ENCODE results near the gene CLIC4. TPM values are rescaled to one million over a fixed set of nuclear protein-coding genes. Genes with fewer than 3 reads are reported as not detected.

The CLIC4 gene
- total and polyA plus RNA-seq, 9 of the 15 experiments (the other 6 are each of a cell fraction or from before 2014, with no cell fraction given): 16.0 to 67.5 (median 38.4) TPM

- TF ChIP-seq ETS1 (conservative IDR thresholded peaks at IDR 0.05; ENCODE audit: control insufficient read depth, low read depth, low read length): no peak
- TF ChIP-seq TARDBP (IDR thresholded peaks at IDR 0.05): no peak
- TF ChIP-seq MTA2 (IDR thresholded peaks at IDR 0.05; ENCODE audit: low read depth): no peak
- 0 out of 2 replicates have a peak, but pooled peaks have one; percentile 56 for TF ChIP-seq CUX1 (CRISPR knock-in tag; IDR thresholded peaks at IDR 0.05)
- TF ChIP-seq ZNF395 (CRISPR knock-in tag; IDR thresholded peaks at IDR 0.05): peak; percentile 58; the same call in 1 of the 2 replicates
- TF ChIP-seq ZNF318 (IDR thresholded peaks at IDR 0.05; ENCODE audit: borderline replicate concordance in 1 of 2, low read depth in 1 of 2): no peak
- no peak for TF ChIP-seq HSF4 (CRISPR knock-in tag; IDR thresholded peaks at IDR 0.05; ENCODE audit: borderline replicate concordance)
- no peak for TF ChIP-seq ZZZ3 (IDR thresholded peaks at IDR 0.05)
- TF ChIP-seq ZNF24 (IDR thresholded peaks at IDR 0.05): no peak
Observed at GRCh38 chr1:24769656-24770651, 24.7 kb downstream of the CLIC4 start (continued).

Measured in K562 (cell line).